Stimulated activated CD8-positive, alpha-beta memory T cell treated with anti-CD3 and anti-CD28 coated beads, Interleukin-4, amount 100 ng/mL, for 1 hour (primary cell): Measurements from ENCODE around the gene SH2D4B.
"Not testable (repeated sequence)": the region's sequence is repeated elsewhere in the genome, so short reads cannot be mapped to it uniquely, and the experiment has no call there.

Experiments used
- DNase-seq, 2 donors: peaks; one replicate each; pipeline ENCODE4 v3.0.0-alpha.2; 2020; ENCODE audit warnings: low read depth in 2 of 2, low spot score in 1 of 2

The SH2D4B gene

GRCh38 chr10:80523773-80524172 lies 13.9 kb upstream of the SH2D4B start:
- DNase-seq, result no peak

GRCh38 chr10:80524190-80524909 lies 13.4 kb upstream of the SH2D4B start:
- DNase-seq, result no peak

- no peak for DNase-seq
Measured at GRCh38 chr10:80526218-80526617, 11.5 kb upstream of the SH2D4B start.

- no peak for DNase-seq
Measured at GRCh38 chr10:80526742-80527141, 11.0 kb upstream of the SH2D4B start.

GRCh38 chr10:80528185-80528700 lies 9.5 kb upstream of the SH2D4B start:
- no peak for DNase-seq

GRCh38 chr10:80528901-80529300 lies 8.8 kb upstream of the SH2D4B start:
- DNase-seq, result no peak

- peak in 1 of 2 donors; percentile 15 for DNase-seq
Measured at GRCh38 chr10:80529604-80530003, 8.1 kb upstream of the SH2D4B start.

GRCh38 chr10:80530251-80530650 lies 7.5 kb upstream of the SH2D4B start:
- no peak for DNase-seq

- no peak for DNase-seq
Measured at GRCh38 chr10:80530816-80531215, 6.9 kb upstream of the SH2D4B start.

- no peak for DNase-seq
Measured at GRCh38 chr10:80532571-80532970, 5.1 kb upstream of the SH2D4B start.

GRCh38 chr10:80534059-80534458 lies 3.6 kb upstream of the SH2D4B start:
- not testable (repeated sequence) for DNase-seq

GRCh38 chr10:80534646-80535045 lies 3.1 kb upstream of the SH2D4B start:
- DNase-seq, result not testable (repeated sequence)

- peak; percentile 23 to 51 for DNase-seq
Measured at GRCh38 chr10:80535671-80536360, 1.9 kb upstream of the SH2D4B start.

GRCh38 chr10:80536361-80536835 lies 1.3 kb upstream of the SH2D4B start:
- no peak for DNase-seq

GRCh38 chr10:80537086-80537735 lies 491 bp upstream of the SH2D4B start:
- no peak for DNase-seq

GRCh38 chr10:80538481-80539185 lies 931 bp downstream of the SH2D4B start:
- DNase-seq, result no peak

GRCh38 chr10:80539421-80540031 lies 1.8 kb downstream of the SH2D4B start:
- DNase-seq, result no peak

- no peak for DNase-seq
Measured at GRCh38 chr10:80540136-80540535, 2.4 kb downstream of the SH2D4B start.

GRCh38 chr10:80540618-80540980 lies 2.9 kb downstream of the SH2D4B start:
- DNase-seq, result no peak

- no peak for DNase-seq
Measured at GRCh38 chr10:80540981-80541750, 3.5 kb downstream of the SH2D4B start.
